WTC11 (cell line): Measurements from ENCODE around the gene LIG1.

Source experiments
- ATF1 ChIP-seq: sonication (generic); formaldehyde crosslinking; IDR thresholded peaks from 2 replicates; pipeline ENCODE4 v1.8.1; 2023; ENCODE audit warnings: mild to moderate bottlenecking, moderate library complexity, missing genetic modification reagents
- MXD4 ChIP-seq: fragments of 250-450 bp; sonication (Bioruptor Pico); IDR thresholded peaks from 2 replicates; pipeline ENCODE4 v1.8.0; 2021; ENCODE audit warnings: mild to moderate bottlenecking, moderate library complexity, borderline replicate concordance
- NR3C1 ChIP-seq: sonication (generic); formaldehyde crosslinking; conservative IDR thresholded peaks from 2 replicates; pipeline ENCODE4 v1.8.1; 2023; ENCODE audit warnings: low read depth, mild to moderate bottlenecking, missing genetic modification reagents
- TEAD4 ChIP-seq: sonication (generic); formaldehyde crosslinking; IDR thresholded peaks from 2 replicates; pipeline ENCODE4 v1.8.0; 2022; ENCODE audit warnings: mild to moderate bottlenecking, missing genetic modification reagents
- TF ChIP-seq, protein P1 (sequence below): fragments of 200-600 bp; IDR thresholded peaks from 2 replicates; pipeline ENCODE4 v1.8.0; 2022; ENCODE audit warnings: antibody characterized with exemption
- TF ChIP-seq, protein P2 (sequence below): sonication (generic); formaldehyde crosslinking; IDR thresholded peaks from 2 replicates; pipeline ENCODE4 v1.8.0; 2022; ENCODE audit warnings: mild to moderate bottlenecking, missing genetic modification reagents

DNA sequence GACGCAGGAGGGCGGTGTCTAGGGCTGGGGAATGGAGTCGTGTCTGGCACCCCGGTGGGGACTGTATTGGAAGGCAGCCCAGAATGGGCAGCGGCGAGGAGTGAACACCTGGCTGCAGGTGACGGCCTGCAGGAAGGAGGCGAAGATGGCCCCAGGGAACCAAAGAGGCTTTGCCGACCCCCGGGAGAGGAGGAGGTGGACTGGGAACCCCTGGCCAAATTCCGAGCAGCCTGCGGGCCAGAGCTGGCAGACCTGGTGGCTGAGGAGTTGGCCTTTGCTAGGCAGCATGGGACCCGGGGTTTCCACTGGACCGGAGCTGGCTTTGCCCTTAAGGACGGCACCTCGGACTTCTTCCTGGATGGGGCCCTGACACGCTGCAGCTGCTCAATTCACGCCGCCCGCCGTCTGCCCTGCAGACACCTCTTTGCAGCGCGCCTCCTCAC, 26.2 kb upstream of the LIG1 start:
- TF ChIP-seq ATF1 (CRISPR knock-in tag) = no peak
- no peak for TF ChIP-seq NR3C1 (CRISPR knock-in tag)
- TF ChIP-seq, protein P1, sequence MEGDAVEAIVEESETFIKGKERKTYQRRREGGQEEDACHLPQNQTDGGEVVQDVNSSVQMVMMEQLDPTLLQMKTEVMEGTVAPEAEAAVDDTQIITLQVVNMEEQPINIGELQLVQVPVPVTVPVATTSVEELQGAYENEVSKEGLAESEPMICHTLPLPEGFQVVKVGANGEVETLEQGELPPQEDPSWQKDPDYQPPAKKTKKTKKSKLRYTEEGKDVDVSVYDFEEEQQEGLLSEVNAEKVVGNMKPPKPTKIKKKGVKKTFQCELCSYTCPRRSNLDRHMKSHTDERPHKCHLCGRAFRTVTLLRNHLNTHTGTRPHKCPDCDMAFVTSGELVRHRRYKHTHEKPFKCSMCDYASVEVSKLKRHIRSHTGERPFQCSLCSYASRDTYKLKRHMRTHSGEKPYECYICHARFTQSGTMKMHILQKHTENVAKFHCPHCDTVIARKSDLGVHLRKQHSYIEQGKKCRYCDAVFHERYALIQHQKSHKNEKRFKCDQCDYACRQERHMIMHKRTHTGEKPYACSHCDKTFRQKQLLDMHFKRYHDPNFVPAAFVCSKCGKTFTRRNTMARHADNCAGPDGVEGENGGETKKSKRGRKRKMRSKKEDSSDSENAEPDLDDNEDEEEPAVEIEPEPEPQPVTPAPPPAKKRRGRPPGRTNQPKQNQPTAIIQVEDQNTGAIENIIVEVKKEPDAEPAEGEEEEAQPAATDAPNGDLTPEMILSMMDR = no peak
- no peak for TF ChIP-seq MXD4 (CRISPR knock-in tag)
- TF ChIP-seq, protein P2, sequence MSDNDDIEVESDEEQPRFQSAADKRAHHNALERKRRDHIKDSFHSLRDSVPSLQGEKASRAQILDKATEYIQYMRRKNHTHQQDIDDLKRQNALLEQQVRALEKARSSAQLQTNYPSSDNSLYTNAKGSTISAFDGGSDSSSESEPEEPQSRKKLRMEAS (CRISPR knock-in tag) = no peak
- TF ChIP-seq TEAD4 (CRISPR knock-in tag) = no peak
